HG03378 (cell line): ENCODE measurements around the gene PIK3C2G.

Experiments
- ATAC-seq: cut with Tn5 transposase; IDR thresholded peaks from one replicate; pipeline ENCODE4 v1.9.1; 2021; ENCODE audit warnings: mild to moderate bottlenecking, moderate library complexity; ENCODE audit not compliant: unreplicated experiment

PIK3C2G gene

GRCh38 chr12:18696971-18697602 is 435.8 kb downstream of the PIK3C2G start:
- no peak for ATAC-seq
